ENCODE results near the gene IFNGR2. TPM values are rescaled to one million over a fixed set of nuclear protein-coding genes. Genes with fewer than 3 reads are reported as not detected.
"Not testable (repeated sequence)": the region's sequence is repeated elsewhere in the genome, so short reads cannot be mapped to it uniquely, and the experiment has no call there.

IFNGR2 gene
- total RNA-seq, 2 experiments from 2014 or later = 16.4 to 18.9 TPM

- ATAC-seq = no peak
- H3K36me3 Mint-ChIP-seq (ENCODE audit: low read depth) = peaks cover 22% of the 10 kb centered on the region
- DNase-seq = no peak
- intact Hi-C loops (cut with DNase I, micrococcal nuclease) = loop anchor here in 1 of 2 experiments (5.0 to 10.0 kb wide), 2 partner anchors 507 to 609 kb away; no protein-coding TSS in a partner anchor
- ChIA-PET CTCF (interaction anchor here (0.6 to 3.6 kb wide), 9 partner anchors 10 to 519 kb away, joined by 3 to 17 read pairs (median 3); no protein-coding TSS in a partner anchor), POLR2A (interaction anchor here (0.6 kb wide), 1 partner anchor 114 kb away, joined by 4 read pairs; no protein-coding TSS in a partner anchor)
- H3K27ac Mint-ChIP-seq = peak overlapping the region; percentile 12
- H3K9me3 Mint-ChIP-seq (ENCODE audit: low read depth) = no peaks in the 10 kb centered on the region
- peaks cover 5% of the 10 kb centered on the region for H3K4me1 Mint-ChIP-seq
- no peak overlapping the region for H3K4me3 Mint-ChIP-seq
- H3K27me3 Mint-ChIP-seq = no peaks in the 10 kb centered on the region
Observed at GRCh38 chr21:33441489-33442477, 38.6 kb downstream of the IFNGR2 start.

DNA sequence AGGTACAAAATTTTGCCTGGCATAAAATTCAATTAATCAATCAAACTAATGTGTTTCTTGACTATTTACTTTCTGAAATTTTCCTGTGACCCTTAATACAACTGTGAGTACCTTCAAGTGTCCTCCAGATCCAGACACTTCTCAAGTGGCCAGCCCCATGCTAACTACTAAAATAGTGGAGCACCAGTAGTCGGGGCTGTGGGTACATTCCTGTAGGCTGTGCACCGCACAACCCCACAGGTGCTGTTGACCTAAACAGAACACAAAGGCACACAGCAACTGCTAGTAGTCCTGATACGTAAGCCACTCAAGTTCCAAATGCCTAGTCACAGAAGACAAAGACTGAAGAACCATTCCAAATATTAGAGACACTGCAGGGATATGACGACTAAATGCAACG lies 40.0 kb downstream of the IFNGR2 start:
- DNase-seq (no peak), ATAC-seq (no peak)
- Mint-ChIP-seq H3K27me3 (no peaks in the 10 kb centered on the region), H3K9me3 (ENCODE audit: low read depth) (no peaks in the 10 kb centered on the region), H3K4me1 (peaks cover 5% of the 10 kb centered on the region), H3K4me3 (no peak overlapping the region), H3K36me3 (ENCODE audit: low read depth) (peaks cover 10% of the 10 kb centered on the region), H3K27ac (no peak overlapping the region)
- ChIA-PET POLR2A (no interaction called here), CTCF (interaction anchor here (0.6 to 3.6 kb wide), 4 partner anchors 58 to 240 kb away, joined by 3 to 17 read pairs (median 4); no protein-coding TSS in a partner anchor)
- intact Hi-C loops (cut with DNase I, micrococcal nuclease) = loop anchor here in 1 of 2 experiments (5.0 to 10.0 kb wide), 2 partner anchors 508 to 611 kb away; no protein-coding TSS in a partner anchor

DNA sequence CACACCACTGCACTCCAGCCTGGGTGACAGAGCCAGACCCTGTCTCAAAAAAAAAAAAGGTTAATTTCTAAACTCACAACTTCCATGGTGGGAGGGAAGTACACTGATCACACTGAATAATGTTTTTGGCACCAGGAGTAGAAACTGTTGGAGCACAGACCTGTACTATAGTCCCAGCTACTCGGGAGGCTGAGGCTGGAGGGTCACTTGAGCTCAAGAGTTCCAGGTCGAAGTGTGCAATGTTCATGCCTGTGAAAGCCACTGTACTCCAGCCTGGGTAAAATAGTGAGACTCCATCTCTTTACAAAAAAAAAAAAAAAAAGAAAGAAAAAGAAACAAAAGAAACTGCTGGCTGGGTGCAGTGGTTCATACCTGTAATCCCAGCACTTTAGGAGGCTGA lies 41.3 kb downstream of the IFNGR2 start:
- no peak overlapping the region for H3K27ac Mint-ChIP-seq
- POLR2A ChIA-PET = interaction anchor here (0.6 to 1.4 kb wide), 3 partner anchors 84 to 246 kb away, joined by 3 to 4 read pairs (median 3); partner anchors contain the start of gene IL10RB
- CTCF ChIA-PET = interaction anchor here (0.5 to 4.5 kb wide), 41 partner anchors 8 to 1114 kb away, joined by 3 to 45 read pairs (median 5); partner anchors contain the start of genes CRYZL1, IFNAR1 and TMEM50B

GRCh38 chr21:33446620-33447019 lies 43.4 kb downstream of the IFNGR2 start:
- H3K4me3 Mint-ChIP-seq; H3K27me3 Mint-ChIP-seq; H3K4me1 Mint-ChIP-seq; ATAC-seq; H3K9me3 Mint-ChIP-seq (ENCODE audit: low read depth); H3K36me3 Mint-ChIP-seq (ENCODE audit: low read depth); POLR2A ChIA-PET; H3K27ac Mint-ChIP-seq; DNase-seq: not testable (repeated sequence)
- intact Hi-C loops (cut with DNase I, micrococcal nuclease) = loop anchor here (5.0 to 10.0 kb wide), 3 partner anchors 314 to 512 kb away; no protein-coding TSS in a partner anchor
- CTCF ChIA-PET = interaction anchor here (0.5 to 4.5 kb wide), 13 partner anchors 12 to 249 kb away, joined by 3 to 45 read pairs (median 6); partner anchors contain the start of gene IFNAR1

More for the DNA sequence above, 41.3 kb downstream of the IFNGR2 start:
- H3K4me1 Mint-ChIP-seq = peaks cover 5% of the 10 kb centered on the region
- no peak for DNase-seq
- no peak overlapping the region for H3K4me3 Mint-ChIP-seq
- intact Hi-C loops (cut with DNase I, micrococcal nuclease) = loop anchor here (2.0 to 10.0 kb wide), 3 partner anchors 64 to 612 kb away; no protein-coding TSS in a partner anchor
- H3K9me3 Mint-ChIP-seq (ENCODE audit: low read depth) = no peaks in the 10 kb centered on the region
- no peaks in the 10 kb centered on the region for H3K27me3 Mint-ChIP-seq
- H3K36me3 Mint-ChIP-seq (ENCODE audit: low read depth) = peaks cover 8% of the 10 kb centered on the region
- no peak for ATAC-seq

- intact Hi-C loops (cut with DNase I, micrococcal nuclease) = loop anchor here (5.0 to 10.0 kb wide), 3 partner anchors 317 to 515 kb away; no protein-coding TSS in a partner anchor
- ChIA-PET POLR2A (interaction anchor here (0.6 kb wide), 1 partner anchor 120 kb away, joined by 5 read pairs; no protein-coding TSS in a partner anchor), CTCF (interaction anchor here (0.8 to 1.6 kb wide), 9 partner anchors 10 to 509 kb away, joined by 3 to 6 read pairs (median 3); no protein-coding TSS in a partner anchor)
- H3K27ac Mint-ChIP-seq = no peak overlapping the region
- ATAC-seq = no peak
- peaks cover 7% of the 10 kb centered on the region for H3K36me3 Mint-ChIP-seq (ENCODE audit: low read depth)
- H3K27me3 Mint-ChIP-seq = no peaks in the 10 kb centered on the region
- peaks cover 2% of the 10 kb centered on the region for H3K4me1 Mint-ChIP-seq
- no peaks in the 10 kb centered on the region for H3K9me3 Mint-ChIP-seq (ENCODE audit: low read depth)
- no peak for DNase-seq
- no peak overlapping the region for H3K4me3 Mint-ChIP-seq
Observed at GRCh38 chr21:33449616-33450015, 46.4 kb downstream of the IFNGR2 start.

DNA sequence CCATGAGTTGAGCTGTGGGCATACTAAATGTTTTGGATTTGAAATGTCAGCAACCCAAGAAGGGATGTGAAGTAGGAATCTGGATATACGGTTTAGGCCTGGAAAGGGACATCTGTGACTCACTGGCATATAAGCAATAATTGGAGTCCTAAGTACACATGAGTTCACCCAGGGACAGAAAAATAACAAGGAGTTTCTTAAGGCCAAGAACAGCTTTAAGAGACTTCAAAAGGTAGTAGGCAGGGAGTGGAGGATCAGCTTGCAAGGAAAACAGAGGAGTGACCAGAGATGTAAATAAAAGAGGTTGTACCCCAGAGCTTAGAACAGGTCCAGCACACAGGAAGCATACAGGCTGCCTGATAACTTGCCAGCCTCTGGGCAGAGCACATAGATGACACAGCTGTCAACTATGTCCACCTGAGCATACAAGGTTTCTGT lies 48.4 kb downstream of the IFNGR2 start:
- H3K27ac Mint-ChIP-seq = peak overlapping the region; percentile 7
- intact Hi-C loops (cut with DNase I, micrococcal nuclease) = no loop called here
- no peak for ATAC-seq
- no peak for DNase-seq
- ChIA-PET POLR2A (interaction anchor here (0.6 kb wide), 1 partner anchor 1159 kb away, joined by 3 read pairs; no protein-coding TSS in a partner anchor), CTCF (interaction anchor here (0.8 to 1.1 kb wide), 3 partner anchors 10 to 283 kb away, joined by 3 read pairs; no protein-coding TSS in a partner anchor)
- no peaks in the 10 kb centered on the region for H3K27me3 Mint-ChIP-seq
- no peaks in the 10 kb centered on the region for H3K9me3 Mint-ChIP-seq (ENCODE audit: low read depth)
- peaks cover 2% of the 10 kb centered on the region for H3K36me3 Mint-ChIP-seq (ENCODE audit: low read depth)
- no peak overlapping the region for H3K4me3 Mint-ChIP-seq
- H3K4me1 Mint-ChIP-seq = no peaks in the 10 kb centered on the region

- no peaks in the 10 kb centered on the region for H3K4me1 Mint-ChIP-seq
- ATAC-seq (no peak), DNase-seq (no peak)
- intact Hi-C loops (cut with DNase I, micrococcal nuclease) = no loop called here
- H3K4me3 Mint-ChIP-seq = no peak overlapping the region
- H3K27me3 Mint-ChIP-seq = no peaks in the 10 kb centered on the region
- ChIA-PET CTCF (interaction anchor here (0.8 kb wide), 1 partner anchor 283 kb away, joined by 3 read pairs; no protein-coding TSS in a partner anchor), POLR2A (interaction anchor here (0.6 to 0.7 kb wide), 2 partner anchors 105 to 1158 kb away, joined by 3 to 4 read pairs; no protein-coding TSS in a partner anchor)
- peaks cover 2% of the 10 kb centered on the region for H3K36me3 Mint-ChIP-seq (ENCODE audit: low read depth)
- H3K9me3 Mint-ChIP-seq (ENCODE audit: low read depth) = no peaks in the 10 kb centered on the region
- no peak overlapping the region for H3K27ac Mint-ChIP-seq
Observed at GRCh38 chr21:33452362-33452761, 49.1 kb downstream of the IFNGR2 start.

DNA sequence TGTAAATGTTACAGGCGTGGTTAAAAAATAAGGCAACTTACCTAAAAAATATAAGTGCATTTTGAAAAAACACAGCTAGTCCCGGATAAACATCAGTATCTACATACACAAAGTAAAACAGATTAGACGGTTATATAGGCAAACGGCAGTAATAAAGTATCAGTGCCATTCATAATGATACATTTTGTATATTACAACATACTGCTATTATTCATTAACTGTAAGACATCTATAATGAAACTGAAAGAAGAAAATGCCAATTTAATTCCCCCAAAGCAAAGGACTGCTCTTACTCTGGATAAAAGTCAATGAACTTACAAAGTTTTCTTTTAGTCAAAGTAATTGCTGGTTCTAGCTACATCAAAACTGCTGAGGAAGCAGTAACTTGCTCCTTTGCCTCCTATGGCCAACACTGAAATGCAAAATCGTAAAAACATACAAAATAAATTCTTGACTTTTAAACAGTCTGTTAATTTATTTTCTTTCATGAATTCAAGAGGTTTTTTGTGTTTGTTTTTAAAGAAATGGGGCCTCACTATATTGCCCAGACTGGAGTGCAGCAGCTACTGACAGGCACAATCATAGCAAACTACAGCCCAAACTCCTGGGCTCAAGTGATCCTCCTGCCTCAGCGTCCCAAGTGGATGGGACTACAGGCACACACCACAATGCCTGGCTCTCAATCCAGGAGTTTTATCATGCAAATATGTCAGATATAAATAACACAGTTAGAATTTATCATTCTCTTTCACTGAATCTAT lies 52.7 kb downstream of the IFNGR2 start:
- Mint-ChIP-seq H3K4me3 (no peak overlapping the region), H3K36me3 (ENCODE audit: low read depth) (peaks cover 6% of the 10 kb centered on the region), H3K27me3 (no peaks in the 10 kb centered on the region), H3K9me3 (ENCODE audit: low read depth) (no peaks in the 10 kb centered on the region), H3K4me1 (no peaks in the 10 kb centered on the region), H3K27ac (no peak overlapping the region)
- ChIA-PET CTCF (interaction anchor here (1.2 to 1.4 kb wide), 4 partner anchors 11 to 144 kb away, joined by 3 to 6 read pairs (median 3); no protein-coding TSS in a partner anchor), POLR2A (no interaction called here)
- intact Hi-C loops (cut with DNase I, micrococcal nuclease) = no loop called here
- DNase-seq (no peak), ATAC-seq (peak; percentile 44)

DNA sequence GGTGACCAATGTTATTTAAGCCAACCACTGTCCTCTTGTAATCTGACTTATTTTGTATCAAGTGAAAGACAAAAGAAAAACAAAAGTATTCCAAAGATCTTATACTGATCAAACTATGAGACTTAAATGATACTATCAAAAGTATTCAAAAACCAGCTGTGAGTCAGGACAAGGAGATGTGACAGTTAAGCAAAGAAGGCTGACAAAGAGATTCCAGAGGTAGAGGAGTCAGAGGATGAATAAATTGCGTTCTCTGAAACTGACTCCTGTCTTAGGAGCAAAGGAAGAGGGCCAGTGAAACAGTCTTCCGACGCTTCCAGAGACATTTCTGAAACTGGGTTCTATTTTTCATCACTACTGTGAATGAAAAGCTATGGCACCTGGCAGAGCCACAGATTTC lies 55.6 kb downstream of the IFNGR2 start:
- ATAC-seq = no peak
- DNase-seq = no peak
- Mint-ChIP-seq H3K4me1 (no peaks in the 10 kb centered on the region), H3K27me3 (no peaks in the 10 kb centered on the region), H3K27ac (no peak overlapping the region), H3K36me3 (ENCODE audit: low read depth) (peaks cover 7% of the 10 kb centered on the region), H3K4me3 (no peak overlapping the region), H3K9me3 (ENCODE audit: low read depth) (no peaks in the 10 kb centered on the region)
- CTCF ChIA-PET = interaction anchor here (0.6 to 1.8 kb wide), 5 partner anchors 10 to 282 kb away, joined by 3 to 9 read pairs (median 4); no protein-coding TSS in a partner anchor
- intact Hi-C loops (cut with DNase I, micrococcal nuclease) = no loop called here
- POLR2A ChIA-PET = interaction anchor here (0.6 kb wide), 1 partner anchor 82 kb away, joined by 3 read pairs; no protein-coding TSS in a partner anchor

DNA sequence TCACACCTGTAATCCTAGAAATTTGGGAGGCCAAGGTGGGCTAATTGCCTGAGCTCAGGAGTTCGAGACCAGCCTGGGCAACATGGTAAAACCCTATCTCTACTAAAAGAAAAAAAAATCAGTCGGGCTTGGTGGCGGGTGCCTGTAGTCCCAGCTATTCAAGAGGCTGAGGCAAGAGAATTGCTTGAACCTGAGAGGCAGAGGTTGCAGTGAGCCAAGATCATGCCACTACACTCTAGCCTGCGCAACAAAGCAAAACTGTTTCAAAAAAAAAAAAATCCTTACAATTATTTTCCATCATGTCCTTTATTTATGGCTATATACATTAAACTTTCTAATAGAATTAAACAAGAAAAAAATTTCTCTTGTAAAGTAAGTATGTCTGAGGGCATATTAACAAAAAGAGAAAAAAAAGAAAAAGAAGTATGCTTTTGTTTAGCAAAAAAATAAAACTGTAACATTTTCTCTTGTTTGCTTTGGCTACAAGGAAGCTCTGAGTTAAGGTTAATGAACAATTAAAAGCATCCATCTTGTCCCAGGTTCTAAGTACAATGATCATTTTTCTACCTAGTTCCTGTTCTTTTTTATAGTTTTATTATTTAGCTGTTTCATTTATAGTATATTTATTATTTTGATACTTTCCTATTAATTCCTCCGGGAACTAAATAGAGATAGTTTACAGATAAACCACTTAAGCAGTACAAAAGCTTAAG lies 58.5 kb downstream of the IFNGR2 start:
- Mint-ChIP-seq H3K36me3 (ENCODE audit: low read depth) (peaks cover 9% of the 10 kb centered on the region), H3K27me3 (no peaks in the 10 kb centered on the region), H3K4me3 (no peak overlapping the region), H3K4me1 (no peaks in the 10 kb centered on the region), H3K27ac (no peak overlapping the region), H3K9me3 (ENCODE audit: low read depth) (no peaks in the 10 kb centered on the region)
- POLR2A ChIA-PET = interaction anchor here (0.5 kb wide), 1 partner anchor 142 kb away, joined by 8 read pairs; no protein-coding TSS in a partner anchor
- ATAC-seq (no peak), DNase-seq (no peak)
- CTCF ChIA-PET = interaction anchor here (0.6 to 1.3 kb wide), 8 partner anchors 12 to 266 kb away, joined by 3 to 5 read pairs (median 3); no protein-coding TSS in a partner anchor
- intact Hi-C loops (cut with DNase I, micrococcal nuclease) = no loop called here

Measured in activated CD4-positive, alpha-beta T cell treated with anti-CD3 and anti-CD28 coated beads for 36 hours (primary cell).